NCI-H2227 treated with DMSO at 0.1 percent for 48 hours (cell line): Measurements from ENCODE around the gene LAIR1.
A peak's percentile ranks its signal among the peaks of the same experiment; 100 is the strongest.
"Not testable (repeated sequence)": the region's sequence is repeated elsewhere in the genome, so short reads cannot be mapped to it uniquely, and the experiment has no call there.

ENCODE experiments used
- DNase-seq: peaks from one replicate; lab custom pipeline; 2025; lab: John Stamatoyannopoulos, UW

Gene LAIR1

DNA sequence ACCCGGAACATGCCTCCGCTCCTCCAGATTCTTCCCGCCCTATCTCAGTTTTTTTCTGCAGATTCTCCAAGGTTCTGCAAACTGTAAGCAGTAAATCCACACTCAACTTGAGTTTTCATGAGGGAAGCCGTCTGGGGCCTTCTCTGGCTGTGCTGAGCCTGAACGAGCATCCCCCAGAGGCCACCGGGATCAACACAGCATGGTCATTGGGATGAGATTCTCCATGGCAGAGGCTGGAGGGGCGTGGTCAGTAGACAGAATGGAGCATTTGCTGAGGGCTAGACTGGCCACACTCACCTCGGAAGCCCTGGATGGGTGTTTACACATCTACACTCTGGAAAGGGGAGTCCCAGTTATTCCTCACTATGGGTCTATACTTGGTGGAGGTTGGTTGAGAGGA is 23.4 kb downstream of the LAIR1 start:
- DNase-seq: no peak

DNA sequence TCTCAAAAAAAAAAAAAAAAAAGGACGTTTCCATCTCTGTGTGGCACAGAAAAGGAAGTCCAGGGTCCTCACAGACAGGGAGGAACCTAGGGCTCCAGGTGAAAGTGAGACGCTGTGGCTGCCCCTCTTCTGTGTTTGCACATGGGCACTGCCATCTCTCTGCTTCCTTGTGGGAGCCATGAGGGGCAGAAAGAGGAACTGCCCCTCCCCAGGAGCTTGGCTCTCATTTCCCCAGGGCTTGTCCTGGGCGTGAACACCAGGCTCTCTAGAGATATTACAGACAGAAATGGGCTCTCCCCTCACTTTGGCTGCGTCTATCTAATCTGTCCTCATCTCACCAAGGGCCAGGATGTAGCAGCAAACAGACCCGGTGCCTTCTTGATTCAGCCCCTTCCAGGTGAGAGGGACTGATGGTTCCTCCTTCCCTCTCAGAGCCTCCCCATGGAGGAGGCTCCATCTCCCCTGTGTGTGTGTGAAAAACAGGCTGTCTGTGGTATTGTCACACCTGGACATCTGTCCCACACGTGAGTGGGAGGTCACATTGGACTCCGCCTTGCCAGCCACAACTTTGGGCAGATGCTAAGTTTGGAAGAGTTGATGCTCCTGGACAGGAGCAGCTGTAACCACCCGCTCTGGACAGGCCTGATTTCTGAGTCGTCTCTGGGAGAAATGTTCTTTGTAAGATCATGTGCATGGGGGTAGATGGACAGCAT is 24.9 kb downstream of the LAIR1 start:
- DNase-seq: no peak

DNA sequence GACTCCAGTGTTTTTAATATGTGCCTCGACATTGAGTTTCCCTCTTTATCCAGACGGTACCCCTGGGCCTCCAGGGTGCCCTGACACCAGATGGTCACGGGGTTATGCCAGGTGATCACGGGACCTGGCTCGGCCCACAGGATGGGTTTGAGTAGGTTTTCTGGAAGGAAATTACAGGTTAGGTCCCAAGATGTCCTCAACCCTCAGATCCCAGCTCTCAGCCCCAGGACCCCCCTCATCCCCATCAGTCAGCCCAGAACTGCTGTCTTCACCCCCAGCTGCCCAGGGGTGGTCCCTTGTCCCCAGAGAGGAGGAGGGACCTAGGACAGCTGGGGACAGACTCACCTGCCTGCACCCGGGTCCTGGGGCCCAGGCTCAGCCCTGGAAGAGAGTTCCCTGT is 26.2 kb downstream of the LAIR1 start:
- DNase-seq: no peak

DNA sequence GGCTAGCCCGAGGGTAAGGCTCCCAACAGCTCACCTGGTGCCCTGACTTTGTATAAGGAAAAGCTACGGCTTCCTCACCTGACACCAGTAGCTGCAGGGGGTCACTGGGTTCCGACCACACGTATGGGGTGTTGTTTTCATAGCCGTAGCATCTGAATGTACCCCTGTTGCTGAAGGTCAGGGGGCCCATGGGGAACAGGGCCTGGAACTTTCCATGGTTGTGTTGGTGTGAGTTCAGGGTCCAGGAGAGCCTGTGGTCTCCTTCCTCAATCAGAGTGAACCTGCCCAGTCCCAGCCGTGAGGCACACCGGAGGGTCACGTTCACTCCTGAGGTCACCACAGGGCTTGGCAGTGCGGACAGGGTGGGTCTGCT is 26.9 kb downstream of the LAIR1 start:
- DNase-seq: no peak

DNA sequence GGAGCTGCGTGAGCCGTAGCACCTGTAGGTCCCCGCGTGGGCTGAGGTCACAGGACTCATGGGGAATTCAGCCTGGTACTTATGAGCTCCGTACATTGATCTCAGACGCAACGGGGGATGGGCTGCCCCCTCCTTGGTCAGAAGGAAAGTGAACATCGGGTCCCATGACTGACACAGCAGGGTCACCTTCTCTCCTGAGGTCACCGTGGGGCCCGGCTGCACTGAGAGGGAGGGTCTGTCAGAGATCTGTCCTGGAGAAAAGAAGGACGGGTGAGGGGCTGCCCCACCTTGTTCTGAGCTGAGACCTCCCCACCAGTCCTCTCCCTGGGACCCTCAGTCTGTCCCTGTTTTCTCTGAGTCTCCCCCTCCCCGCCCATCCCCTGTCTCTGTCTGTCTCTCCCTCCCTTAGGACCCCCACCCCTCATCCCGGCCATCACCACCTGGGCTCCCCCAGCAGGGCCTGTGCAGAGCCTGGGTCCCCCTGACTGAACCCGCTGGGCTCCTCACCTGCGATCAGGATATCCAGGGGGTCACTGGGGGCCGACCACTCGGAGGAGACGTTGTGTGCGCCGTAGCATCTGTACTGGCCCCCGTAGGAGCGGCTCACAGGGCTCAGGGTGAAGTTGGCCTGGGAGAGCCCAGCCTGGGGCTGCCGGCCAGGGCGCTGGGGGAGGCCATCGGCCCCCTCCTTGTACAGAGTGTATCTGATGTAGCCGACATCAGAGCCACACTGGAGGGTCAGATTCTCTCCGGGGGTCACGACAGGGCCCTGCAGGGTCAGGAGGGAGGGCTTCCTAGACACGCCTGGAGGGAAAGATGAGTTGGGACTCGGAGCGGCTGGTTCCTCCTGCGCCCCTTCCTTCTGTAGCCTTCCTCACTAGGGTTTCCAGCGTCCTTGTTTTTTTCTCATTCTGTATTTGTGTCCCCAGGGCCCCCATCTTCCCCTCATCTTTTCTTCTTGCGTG is 27.6 kb downstream of the LAIR1 start:
- DNase-seq: no peak

DNA sequence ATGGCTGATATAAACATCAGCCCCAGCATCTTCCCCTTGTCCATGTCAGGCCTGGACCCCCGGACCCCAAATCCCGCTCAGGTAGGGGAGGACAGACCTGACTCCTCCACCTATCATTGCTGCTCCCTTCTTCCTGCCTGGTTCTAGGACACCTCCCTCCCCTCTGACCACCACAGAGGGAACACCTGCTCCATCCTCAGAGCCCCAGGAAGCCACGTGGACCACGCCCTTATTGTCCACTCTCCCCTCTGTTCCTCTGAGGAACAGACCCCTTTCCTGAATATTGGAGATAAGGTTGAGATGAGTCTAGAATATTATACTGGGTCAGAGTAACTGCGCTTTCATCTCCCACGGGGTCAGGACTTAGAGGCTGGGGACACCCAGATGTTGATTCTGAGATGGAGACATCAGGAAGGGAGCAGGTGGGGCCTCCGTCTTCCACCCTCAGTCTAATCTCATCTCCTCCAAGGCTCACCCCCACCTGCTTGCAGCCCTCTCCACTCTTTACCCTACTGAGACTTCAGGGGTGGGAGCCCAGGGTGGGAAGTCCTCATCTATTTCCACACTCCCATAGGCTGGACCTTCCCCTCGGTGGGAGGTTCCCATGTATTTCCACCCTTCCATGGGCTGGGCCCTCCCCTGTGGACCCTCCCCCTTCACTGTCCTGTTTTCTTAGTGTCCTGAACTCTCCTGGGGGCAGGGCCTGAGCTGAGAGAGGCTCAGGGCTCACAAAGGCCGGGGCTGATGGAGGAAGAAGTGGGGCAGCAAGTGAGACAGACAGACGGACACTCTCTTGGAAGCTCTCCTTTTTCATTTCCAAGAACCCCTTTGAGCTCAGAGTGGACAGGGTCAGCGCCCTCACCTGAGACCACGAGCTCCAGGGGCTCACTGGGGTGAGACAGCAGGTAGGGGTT is 28.5 kb downstream of the LAIR1 start:
- no peak for DNase-seq

DNA sequence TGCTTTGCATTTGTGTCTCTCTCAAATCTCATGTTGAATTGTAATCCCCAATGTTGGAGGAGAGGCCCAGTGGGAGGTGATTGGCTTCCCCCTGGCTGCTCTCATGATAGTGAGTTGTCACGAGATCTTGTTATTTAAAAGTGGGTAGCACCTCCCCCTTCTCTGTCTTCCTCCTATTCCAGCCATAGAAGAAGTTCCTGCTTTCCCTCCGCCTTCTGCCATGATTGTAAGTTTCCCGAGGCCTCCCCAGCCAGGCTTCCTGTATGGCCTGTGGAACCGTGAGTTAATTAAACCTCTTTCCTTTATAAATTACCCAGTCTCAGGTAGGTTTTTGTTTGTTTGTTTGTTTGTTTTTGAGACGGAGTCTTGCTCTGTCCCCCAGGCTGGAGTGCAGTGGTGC is 29.6 kb downstream of the LAIR1 start:
- no peak for DNase-seq

DNA sequence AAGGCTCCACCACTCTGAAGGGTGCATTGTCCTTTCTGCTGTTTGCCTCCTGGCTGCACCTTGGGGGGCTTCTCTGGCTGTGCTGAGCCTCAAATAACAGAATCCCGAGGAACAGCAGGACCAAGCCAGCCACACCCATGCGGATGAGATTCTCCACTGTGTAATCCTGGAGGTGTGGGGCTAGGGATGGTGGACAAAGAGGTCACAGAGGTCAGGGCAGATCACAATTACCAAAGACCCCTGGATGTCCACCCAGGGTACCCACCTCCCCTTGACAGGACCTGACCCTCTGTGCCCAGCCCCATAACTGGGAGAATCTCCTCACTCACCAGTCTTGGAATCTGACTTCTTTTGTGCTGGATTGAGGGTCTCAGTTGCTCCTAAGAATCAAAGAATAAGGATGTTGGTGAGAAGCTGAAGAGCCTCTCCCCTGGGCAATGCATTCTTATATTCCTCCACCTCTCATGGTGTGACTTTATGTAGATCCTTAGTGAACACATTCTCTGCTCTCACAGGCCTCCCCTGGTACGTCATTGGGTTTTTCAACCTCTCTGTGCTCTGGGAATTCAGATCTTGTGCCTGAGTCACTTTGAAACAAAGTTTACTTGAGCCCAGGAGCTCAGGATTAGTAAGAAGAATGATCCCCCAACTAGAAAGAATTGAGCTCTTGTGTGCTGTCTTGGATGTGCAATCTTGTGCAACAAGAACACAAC is 31.0 kb downstream of the LAIR1 start:
- DNase-seq: no peak

DNA sequence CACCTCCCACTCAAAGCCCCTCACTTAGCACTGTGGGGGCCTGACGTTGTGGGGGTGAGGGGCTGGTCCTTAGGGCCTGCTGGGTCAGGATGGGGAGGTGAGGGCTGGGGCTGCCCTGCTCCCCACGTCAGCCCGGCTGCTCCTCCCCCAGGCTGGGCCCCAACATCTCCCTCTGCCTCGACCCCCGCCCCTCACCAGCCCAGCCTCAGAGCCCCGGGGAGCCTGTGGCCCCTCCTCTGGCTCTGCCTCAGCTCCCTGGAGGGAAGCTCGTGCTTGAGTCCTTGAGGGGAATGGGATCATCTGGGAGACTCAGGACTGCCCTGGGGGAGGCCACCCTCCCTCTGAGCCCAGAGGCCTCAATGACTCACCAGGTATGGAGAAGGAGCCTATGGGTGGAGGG is 32.6 kb downstream of the LAIR1 start:
- DNase-seq: no peak

DNA sequence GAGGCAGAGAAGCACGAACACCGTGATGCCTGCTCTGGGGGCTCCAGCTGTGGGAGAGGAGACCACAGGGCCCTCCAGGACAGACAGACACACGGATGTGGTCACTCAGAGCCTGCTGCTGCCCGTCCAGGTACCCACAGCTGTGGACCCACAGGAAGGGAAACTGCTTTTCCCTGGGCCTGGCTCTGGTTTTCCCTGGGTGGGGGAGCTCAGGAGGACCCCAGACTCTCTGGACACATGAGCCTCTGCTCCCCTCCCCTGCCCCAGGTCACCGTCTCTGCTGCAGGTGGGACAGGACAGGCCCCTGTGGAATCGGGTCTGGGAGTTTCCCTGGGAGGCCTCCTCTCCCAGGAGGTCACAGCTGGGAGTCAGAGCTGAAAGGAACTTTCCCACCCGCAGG is 33.1 kb downstream of the LAIR1 start:
- no peak for DNase-seq

DNA sequence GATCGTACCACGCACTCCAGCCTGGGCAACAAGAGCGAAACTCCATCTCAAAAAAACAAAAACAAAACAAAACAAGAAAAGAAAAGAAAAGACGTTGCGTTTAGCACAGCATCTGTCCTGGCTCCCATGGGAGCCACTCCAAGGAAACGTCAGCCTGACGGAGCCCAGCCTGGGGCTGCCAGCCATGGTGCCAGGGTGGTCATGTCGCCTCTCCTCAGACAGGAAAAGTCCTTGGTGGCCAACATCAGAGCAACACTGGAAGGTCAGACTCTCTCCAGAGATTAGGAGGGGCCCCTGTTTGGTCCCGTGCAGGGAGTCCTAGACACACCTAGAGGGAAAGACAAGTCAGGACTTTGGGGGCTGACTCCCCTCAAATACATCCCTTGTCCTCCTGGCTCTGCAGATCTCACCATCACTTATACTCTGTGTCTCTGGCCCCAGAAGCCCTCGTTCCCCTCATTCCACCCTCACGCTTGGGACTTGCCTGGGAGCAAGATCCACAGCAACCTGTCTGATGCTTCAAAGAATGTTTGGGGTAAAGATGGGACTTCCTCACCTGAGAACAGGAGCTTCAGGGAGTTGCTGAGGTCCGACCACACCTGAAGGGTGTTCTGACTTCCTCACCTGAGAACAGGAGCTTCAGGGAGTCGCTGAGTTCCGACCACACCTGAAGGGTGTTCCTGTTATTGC is 35.1 kb downstream of the LAIR1 start:
- no peak for DNase-seq

DNA sequence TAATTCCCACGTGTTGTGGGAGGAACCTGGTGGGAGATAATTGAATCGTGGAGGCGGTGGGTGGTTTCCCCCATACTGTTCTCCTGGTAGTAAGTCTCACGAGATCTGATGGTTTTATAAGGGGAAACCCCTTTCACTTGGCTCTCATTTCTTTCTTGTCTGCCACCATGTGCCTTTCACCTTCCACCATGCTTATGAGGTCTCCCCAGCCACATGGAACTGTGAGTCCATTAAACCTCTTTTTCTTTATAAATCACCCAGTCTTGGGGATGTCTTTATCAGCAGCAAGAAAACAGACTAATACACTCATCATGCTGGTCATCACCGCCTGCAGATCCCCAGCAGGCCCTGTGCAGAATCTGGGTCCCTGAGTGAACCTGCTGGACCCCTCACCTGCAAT is 36.0 kb downstream of the LAIR1 start:
- not testable (repeated sequence) for DNase-seq

DNA sequence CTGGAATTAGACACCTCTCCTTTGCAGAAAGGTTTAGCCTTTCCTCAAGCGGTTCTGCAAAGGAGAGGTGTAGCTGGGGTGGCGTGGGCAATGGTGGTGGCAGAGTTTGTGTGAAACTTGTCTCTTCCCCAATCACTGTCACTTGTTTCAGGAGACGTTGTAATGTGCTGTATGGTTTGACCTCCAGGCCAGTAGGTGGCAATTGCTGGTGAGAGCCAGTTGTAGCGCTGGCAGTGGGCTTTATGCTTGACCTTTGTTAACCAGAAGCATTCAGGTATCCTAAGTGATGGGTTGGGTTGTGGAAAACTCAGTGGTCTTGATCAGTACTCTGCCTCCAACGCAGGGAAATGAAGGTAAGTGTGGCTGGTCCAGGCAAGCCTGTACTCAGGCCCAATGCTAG is 39.1 kb downstream of the LAIR1 start:
- no peak for DNase-seq

DNA sequence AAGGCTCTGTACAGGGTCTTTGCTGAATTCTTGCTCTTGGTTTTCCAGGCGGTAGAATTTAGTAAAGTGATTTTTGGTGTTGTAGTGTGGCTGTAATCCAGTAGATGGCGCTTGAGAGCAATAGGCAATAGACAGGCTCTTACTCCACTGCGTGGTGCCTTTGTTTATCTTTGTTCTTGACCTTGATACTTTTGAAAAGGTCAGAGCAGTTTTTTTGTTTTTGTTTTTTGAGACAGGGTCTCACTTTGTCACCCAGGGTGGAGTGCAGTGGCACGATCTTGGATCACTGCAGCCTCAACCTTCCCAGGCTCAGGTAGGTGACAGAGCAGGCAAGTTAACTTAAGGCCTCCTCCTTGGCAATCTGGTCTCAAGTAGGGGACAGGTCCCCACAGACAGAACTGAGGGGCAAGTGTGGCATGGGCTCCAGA is 39.5 kb downstream of the LAIR1 start:
- DNase-seq: peak; percentile 72

DNA sequence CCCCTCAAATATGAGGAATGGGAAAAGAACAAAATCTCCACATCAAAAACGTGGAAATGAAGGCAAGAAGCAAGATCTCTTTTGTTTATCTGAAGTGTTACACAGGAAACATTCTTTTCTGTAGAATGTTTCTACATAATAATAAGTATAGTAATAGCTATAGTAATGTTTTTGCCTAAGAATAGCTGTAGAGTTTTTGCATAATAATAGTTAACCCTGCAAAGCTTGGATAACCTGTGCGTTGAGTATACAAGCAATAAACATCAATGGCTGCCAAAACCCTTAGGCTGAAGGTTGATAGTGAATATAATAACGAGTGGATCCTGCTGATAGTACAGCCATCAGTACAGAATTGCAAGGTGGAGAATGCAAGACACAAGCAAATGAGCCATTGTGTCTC is 40.7 kb downstream of the LAIR1 start:
- DNase-seq: no peak

DNA sequence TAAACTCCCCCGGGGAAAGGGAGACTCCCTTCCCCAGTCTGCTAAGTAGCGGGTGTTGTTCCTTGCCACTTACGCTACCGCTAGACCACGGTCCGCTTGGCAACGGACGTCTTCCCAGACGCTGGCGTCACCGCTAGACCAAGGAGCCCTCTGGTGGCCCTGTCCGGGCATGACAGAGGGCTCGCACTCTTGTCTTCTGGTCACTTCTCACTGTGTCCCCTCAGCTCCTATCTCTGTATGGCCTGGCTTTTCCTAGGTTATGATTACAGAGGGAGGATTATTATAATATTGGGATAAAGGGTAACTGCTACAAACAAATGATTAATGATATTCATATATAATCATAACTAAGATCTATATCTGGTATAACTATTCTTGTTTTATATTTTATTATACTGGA is 41.8 kb downstream of the LAIR1 start:
- not testable (repeated sequence) for DNase-seq

DNA sequence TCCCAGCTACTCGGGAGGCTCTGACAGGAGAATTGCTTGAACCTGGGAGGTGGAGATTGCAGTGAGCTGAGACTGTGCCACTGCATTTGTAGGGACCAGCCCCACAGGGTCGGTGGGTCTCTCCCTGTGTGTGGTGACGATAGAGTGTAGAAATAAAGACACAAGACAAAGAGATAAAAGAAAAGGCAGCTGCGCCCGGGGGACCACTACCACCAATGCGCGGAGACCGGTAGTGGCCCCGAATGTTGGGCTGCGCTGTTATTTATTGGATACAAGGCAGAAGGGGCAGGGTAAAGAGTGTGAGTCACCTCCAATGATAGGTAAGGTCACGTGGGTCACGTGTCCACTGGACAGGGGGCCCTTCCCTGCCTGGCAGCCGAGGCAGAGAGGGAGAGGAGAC is 42.4 kb downstream of the LAIR1 start:
- not testable (repeated sequence) for DNase-seq

DNA sequence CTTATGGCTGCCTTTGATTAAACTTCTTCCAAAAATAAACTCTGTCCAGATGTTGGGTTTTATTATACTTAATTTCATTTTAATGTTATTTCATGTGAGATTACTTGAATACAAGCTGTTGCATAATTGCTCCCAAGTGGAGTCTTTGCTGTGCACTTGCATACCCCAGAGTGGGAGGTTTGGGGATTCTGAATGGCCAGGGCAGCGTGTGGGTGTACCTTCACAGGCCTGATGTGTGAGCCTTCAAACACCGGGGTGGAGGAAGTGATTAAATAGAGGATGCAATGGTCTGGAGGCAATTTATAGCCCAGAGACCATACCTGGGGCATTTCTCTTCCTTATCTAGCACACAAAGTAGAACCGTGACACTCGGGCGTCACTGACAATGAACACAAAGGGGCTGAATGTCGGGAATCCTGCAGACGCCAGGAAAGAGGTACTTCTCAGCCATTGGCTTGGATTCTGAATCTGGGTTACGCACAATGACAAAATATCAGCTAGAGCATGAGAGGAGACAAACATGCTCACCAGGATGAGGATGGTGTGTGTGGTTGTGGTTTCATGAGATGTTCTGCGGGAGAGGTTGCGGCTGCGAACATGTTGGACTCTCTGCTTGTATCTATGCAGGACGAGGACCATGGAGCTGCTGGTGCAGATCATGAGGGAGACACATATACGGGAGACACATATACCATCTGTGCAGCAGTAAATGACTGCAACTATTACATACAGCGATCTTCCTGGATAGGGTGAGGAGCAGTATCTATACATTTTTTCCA is 44.6 kb downstream of the LAIR1 start:
- no peak for DNase-seq

DNA sequence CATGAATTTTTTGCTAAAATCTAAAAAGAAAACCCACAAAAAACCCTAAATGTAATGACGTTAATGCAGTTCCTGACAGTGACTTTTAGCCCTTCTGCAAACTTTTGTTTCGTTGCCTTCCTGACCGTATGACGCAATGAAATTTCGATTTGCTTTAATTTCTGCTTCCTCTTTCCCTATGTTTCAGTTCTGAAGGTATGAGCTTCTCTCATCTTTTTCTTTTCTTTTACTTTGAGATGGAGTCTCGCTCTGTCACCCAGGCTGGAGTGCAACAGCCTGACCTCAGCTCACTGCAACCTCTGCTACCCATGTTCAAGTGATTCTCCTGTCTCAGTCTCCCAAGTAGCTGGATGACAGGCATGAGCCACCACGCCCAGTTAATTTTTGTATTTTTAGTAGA is 45.7 kb downstream of the LAIR1 start:
- DNase-seq: no peak

DNA sequence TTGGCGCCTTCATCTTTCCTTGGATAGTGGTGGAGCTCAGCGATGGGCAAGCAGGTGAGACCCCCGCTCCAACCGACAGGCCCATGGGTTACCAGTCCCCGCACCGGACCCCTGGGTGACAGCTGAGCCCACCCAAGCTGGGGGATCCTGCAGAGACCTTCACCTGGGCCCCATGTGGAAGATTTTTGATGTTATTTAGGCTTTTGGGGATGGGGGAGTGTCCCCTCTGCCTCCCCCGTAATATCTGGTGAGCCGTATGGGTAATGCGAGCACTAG is 46.8 kb downstream of the LAIR1 start:
- no peak for DNase-seq
